HG03442 (cell line): ENCODE results near the gene SSTR1.

Source experiments
- ATAC-seq: cut with Tn5 transposase; IDR thresholded peaks from one replicate; pipeline ENCODE4 v1.9.1; 2021; ENCODE audit warnings: mild to moderate bottlenecking, moderate library complexity; ENCODE audit not compliant: unreplicated experiment

Gene SSTR1

GRCh38 chr14:38233218-38233617 is 25.5 kb downstream of the SSTR1 start:
- ATAC-seq: no peak

- no peak for ATAC-seq
Observed at GRCh38 chr14:38238332-38238731, 30.6 kb downstream of the SSTR1 start.

GRCh38 chr14:38238878-38239277 is 31.2 kb downstream of the SSTR1 start:
- no peak for ATAC-seq

GRCh38 chr14:38243696-38244240 is 36.1 kb downstream of the SSTR1 start:
- no peak for ATAC-seq

GRCh38 chr14:38248321-38249028 is 40.8 kb downstream of the SSTR1 start:
- no peak for ATAC-seq

GRCh38 chr14:38250331-38250730 is 42.6 kb downstream of the SSTR1 start:
- no peak for ATAC-seq

GRCh38 chr14:38252066-38252710 is 44.5 kb downstream of the SSTR1 start:
- no peak for ATAC-seq

GRCh38 chr14:38253676-38254075 is 46.0 kb downstream of the SSTR1 start:
- no peak for ATAC-seq

GRCh38 chr14:38254571-38255407 is 47.1 kb downstream of the SSTR1 start:
- ATAC-seq: no peak

GRCh38 chr14:38255408-38255672 is 47.6 kb downstream of the SSTR1 start:
- ATAC-seq: no peak

GRCh38 chr14:38255673-38256532 is 48.2 kb downstream of the SSTR1 start, which contains the start of gene CLEC14A:
CLEC14A (minus strand) TSS chr14:38256093; CDS start chr14:38256022, 71 bp downstream.
- ATAC-seq: no peak

GRCh38 chr14:38256533-38256840 is 48.8 kb downstream of the SSTR1 start:
- no peak for ATAC-seq

GRCh38 chr14:38257507-38257906 is 49.8 kb downstream of the SSTR1 start:
- ATAC-seq: no peak

- ATAC-seq: no peak
Observed at GRCh38 chr14:38261620-38262019, 53.9 kb downstream of the SSTR1 start.
